ENCODE data around the gene CHRNA5.
A peak's percentile ranks its signal among the peaks of the same experiment; 100 is the strongest.

The CHRNA5 gene

DNA sequence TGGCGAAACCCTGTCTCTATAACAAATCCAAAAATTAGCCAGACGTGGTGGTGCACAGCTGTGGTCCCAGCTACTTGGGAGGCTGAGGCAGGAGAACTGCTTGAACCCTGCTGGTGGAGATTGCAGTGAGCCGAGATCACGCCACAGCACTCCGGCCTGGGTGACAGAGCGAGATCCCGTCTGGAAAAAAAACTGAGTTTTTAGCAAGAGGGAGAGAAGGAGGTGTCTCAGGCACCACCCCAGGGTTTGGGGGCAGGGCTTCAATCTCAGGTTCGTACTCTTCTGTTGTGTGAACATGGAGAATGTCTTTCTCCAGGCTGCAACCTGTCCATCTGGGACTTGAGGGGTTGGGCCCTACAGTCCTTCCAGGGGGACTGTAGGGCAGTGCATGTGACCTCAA lies 52.7 kb downstream of the CHRNA5 start:
- no peak for DNase-seq
- peaks cover 24% of the 10 kb centered on the region for H3K27me3 ChIP-seq (replicated peaks; ENCODE audit: control insufficient read depth, insufficient read depth, low read length, poor library complexity, severe bottlenecking)
- H3K4me3 ChIP-seq (ENCODE audit: insufficient read depth, low read depth, low read length, poor library complexity, severe bottlenecking), result no peak overlapping the region
- H3K27ac ChIP-seq (ENCODE audit: insufficient read depth, low read length, poor library complexity, severe bottlenecking), result no peak overlapping the region
- H3K9me3 ChIP-seq (ENCODE audit: control insufficient read depth, low read length), result no peaks in the 10 kb centered on the region
- peaks cover 7% of the 10 kb centered on the region for H3K4me1 ChIP-seq (ENCODE audit: control insufficient read depth, insufficient read depth, low read length, poor library complexity, severe bottlenecking)
- no peaks in the 10 kb centered on the region for H3K36me3 ChIP-seq (ENCODE audit: control insufficient read depth, insufficient read depth, low read length)

GRCh38 chr15:78618490-78618934 lies 53.2 kb downstream of the CHRNA5 start:
- Histone ChIP-seq H3K4me3 (ENCODE audit: insufficient read depth, low read depth, low read length, poor library complexity, severe bottlenecking) (no peak overlapping the region), H3K9me3 (ENCODE audit: control insufficient read depth, low read length) (no peaks in the 10 kb centered on the region), H3K36me3 (ENCODE audit: control insufficient read depth, insufficient read depth, low read length) (no peaks in the 10 kb centered on the region), H3K4me1 (ENCODE audit: control insufficient read depth, insufficient read depth, low read length, poor library complexity, severe bottlenecking) (peaks cover 7% of the 10 kb centered on the region), H3K27ac (ENCODE audit: insufficient read depth, low read length, poor library complexity, severe bottlenecking) (no peak overlapping the region), H3K27me3 (replicated peaks; ENCODE audit: control insufficient read depth, insufficient read depth, low read length, poor library complexity, severe bottlenecking) (peaks cover 28% of the 10 kb centered on the region)
- DNase-seq, result peak; percentile 38 to 74 (median 52)

- Histone ChIP-seq H3K9me3 (ENCODE audit: control insufficient read depth, low read length) (no peaks in the 10 kb centered on the region), H3K27ac (ENCODE audit: insufficient read depth, low read length, poor library complexity, severe bottlenecking) (no peak overlapping the region), H3K4me1 (ENCODE audit: control insufficient read depth, insufficient read depth, low read length, poor library complexity, severe bottlenecking) (peaks cover 7% of the 10 kb centered on the region), H3K27me3 (replicated peaks; ENCODE audit: control insufficient read depth, insufficient read depth, low read length, poor library complexity, severe bottlenecking) (peaks cover 29% of the 10 kb centered on the region), H3K36me3 (ENCODE audit: control insufficient read depth, insufficient read depth, low read length) (no peaks in the 10 kb centered on the region), H3K4me3 (ENCODE audit: insufficient read depth, low read depth, low read length, poor library complexity, severe bottlenecking) (no peak overlapping the region)
- no peak for DNase-seq
These were observed 54.0 kb downstream of the CHRNA5 start for GRCh38 chr15:78619022-78619950.

GRCh38 chr15:78620021-78620526 lies 54.8 kb downstream of the CHRNA5 start:
- peaks cover 7% of the 10 kb centered on the region for H3K4me1 ChIP-seq (ENCODE audit: control insufficient read depth, insufficient read depth, low read length, poor library complexity, severe bottlenecking)
- DNase-seq, result no peak
- no peaks in the 10 kb centered on the region for H3K36me3 ChIP-seq (ENCODE audit: control insufficient read depth, insufficient read depth, low read length)
- H3K4me3 ChIP-seq (ENCODE audit: insufficient read depth, low read depth, low read length, poor library complexity, severe bottlenecking), result no peak overlapping the region
- no peak overlapping the region for H3K27ac ChIP-seq (ENCODE audit: insufficient read depth, low read length, poor library complexity, severe bottlenecking)
- no peaks in the 10 kb centered on the region for H3K9me3 ChIP-seq (ENCODE audit: control insufficient read depth, low read length)
- peaks cover 29% of the 10 kb centered on the region for H3K27me3 ChIP-seq (replicated peaks; ENCODE audit: control insufficient read depth, insufficient read depth, low read length, poor library complexity, severe bottlenecking)

GRCh38 chr15:78620527-78621421 lies 55.5 kb downstream of the CHRNA5 start, which contains the start of gene CHRNA3:
CHRNA3 (minus strand) TSS chr15:78620996; CDS start chr15:78620794, 202 bp downstream.
- Histone ChIP-seq H3K36me3 (ENCODE audit: control insufficient read depth, insufficient read depth, low read length) (no peaks in the 10 kb centered on the region), H3K27me3 (replicated peaks; ENCODE audit: control insufficient read depth, insufficient read depth, low read length, poor library complexity, severe bottlenecking) (peaks cover 29% of the 10 kb centered on the region), H3K9me3 (ENCODE audit: control insufficient read depth, low read length) (no peaks in the 10 kb centered on the region), H3K27ac (ENCODE audit: insufficient read depth, low read length, poor library complexity, severe bottlenecking) (no peak within 1 kb of the TSS), H3K4me1 (ENCODE audit: control insufficient read depth, insufficient read depth, low read length, poor library complexity, severe bottlenecking) (peaks cover 7% of the 10 kb centered on the region), H3K4me3 (ENCODE audit: insufficient read depth, low read depth, low read length, poor library complexity, severe bottlenecking) (no peak within 1 kb of the TSS)
- DNase-seq, result no peak

- H3K27me3 ChIP-seq (replicated peaks; ENCODE audit: control insufficient read depth, insufficient read depth, low read length, poor library complexity, severe bottlenecking), result peaks cover 29% of the 10 kb centered on the region
These were observed 56.6 kb downstream of the CHRNA5 start for GRCh38 chr15:78621810-78622402.

DNA sequence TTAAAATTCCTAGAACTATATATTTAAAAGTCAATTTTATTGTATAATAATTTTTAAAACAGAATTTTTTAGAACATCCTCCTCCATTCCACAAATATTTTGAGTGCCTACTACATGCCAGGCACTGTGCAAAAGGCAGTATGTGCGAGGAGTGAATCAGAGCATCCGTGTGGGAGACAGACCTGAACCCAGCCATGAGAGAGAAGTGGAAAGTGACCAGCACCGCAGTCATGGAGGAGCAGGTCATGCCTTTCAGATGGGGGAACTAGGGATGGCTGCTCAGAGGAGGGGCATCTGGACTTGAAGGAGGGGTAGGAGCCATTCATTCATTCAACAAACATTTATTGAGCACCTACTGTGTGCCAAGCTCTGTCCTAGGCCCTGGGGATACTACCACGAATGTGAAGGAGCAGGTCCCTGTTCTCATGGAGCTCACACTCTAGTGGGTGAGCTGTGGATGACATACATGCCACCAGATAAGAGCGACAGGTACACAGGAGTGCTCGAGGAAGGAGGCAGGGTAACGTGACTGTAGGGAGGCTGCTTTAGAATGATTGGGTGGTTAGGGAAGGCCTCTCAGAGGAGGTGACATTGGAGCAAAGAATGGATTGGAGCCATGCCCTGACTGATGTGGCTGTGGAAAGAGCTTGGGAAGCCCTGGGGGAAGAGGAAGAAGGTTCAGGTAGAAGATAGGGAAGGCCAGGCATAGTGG lies 58.6 kb downstream of the CHRNA5 start:
- Histone ChIP-seq H3K36me3 (ENCODE audit: control insufficient read depth, insufficient read depth, low read length) (no peaks in the 10 kb centered on the region), H3K27me3 (replicated peaks; ENCODE audit: control insufficient read depth, insufficient read depth, low read length, poor library complexity, severe bottlenecking) (peaks cover 23% of the 10 kb centered on the region), H3K4me1 (ENCODE audit: control insufficient read depth, insufficient read depth, low read length, poor library complexity, severe bottlenecking) (peaks cover 7% of the 10 kb centered on the region), H3K4me3 (ENCODE audit: insufficient read depth, low read depth, low read length, poor library complexity, severe bottlenecking) (no peak overlapping the region), H3K27ac (ENCODE audit: insufficient read depth, low read length, poor library complexity, severe bottlenecking) (no peak overlapping the region), H3K9me3 (ENCODE audit: control insufficient read depth, low read length) (no peaks in the 10 kb centered on the region)
- DNase-seq, result no peak

More at GRCh38 chr15:78621810-78622402, 56.6 kb downstream of the CHRNA5 start:
- DNase-seq, result no peak
- H3K9me3 ChIP-seq (ENCODE audit: control insufficient read depth, low read length), result no peaks in the 10 kb centered on the region
- H3K4me1 ChIP-seq (ENCODE audit: control insufficient read depth, insufficient read depth, low read length, poor library complexity, severe bottlenecking), result peaks cover 7% of the 10 kb centered on the region
- no peak overlapping the region for H3K27ac ChIP-seq (ENCODE audit: insufficient read depth, low read length, poor library complexity, severe bottlenecking)
- no peaks in the 10 kb centered on the region for H3K36me3 ChIP-seq (ENCODE audit: control insufficient read depth, insufficient read depth, low read length)
- H3K4me3 ChIP-seq (ENCODE audit: insufficient read depth, low read depth, low read length, poor library complexity, severe bottlenecking), result no peak overlapping the region

DNA sequence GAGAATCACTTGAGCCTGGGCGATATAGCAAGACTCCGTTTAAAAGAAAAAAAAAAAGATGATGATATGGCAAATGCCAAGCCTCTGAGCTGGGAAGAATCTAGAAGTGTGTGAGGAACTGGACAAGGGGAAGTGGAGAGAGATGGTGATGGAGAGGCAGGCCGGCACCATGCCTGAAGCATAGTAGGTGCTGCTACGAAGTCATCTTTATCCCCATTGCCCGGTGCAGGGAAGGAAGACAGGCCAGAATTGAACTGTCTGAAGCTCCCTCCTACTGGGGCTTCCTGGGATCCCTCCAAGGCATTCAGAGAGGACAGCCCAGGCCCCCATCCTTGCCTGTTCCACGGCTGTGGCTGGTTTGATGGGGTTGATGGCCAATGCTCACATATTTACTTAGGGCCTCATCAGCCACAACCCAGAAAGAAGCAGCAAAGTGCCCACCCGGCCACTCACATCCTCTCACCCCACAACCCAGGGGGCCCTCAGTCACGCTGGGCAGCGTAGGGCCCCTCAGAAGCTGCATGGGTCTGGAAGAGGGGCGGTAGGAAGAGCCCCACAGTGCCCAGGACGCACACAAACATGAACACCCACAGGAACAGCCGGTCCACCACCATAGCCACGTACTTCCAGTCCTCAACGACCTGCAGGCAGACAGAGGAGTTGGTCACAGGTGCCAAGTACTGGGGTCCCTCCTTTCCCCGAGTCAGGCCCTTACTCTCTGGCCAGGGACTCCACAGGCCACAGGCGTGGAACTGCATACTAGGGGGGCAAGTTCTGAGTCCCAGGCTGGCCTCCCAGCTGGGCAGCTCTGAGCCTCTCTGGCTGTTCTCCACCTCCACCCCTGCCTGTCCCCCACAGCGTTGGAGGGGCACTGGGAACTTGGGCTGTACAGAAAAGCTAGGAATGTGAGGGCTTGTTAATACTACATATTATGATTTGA lies 59.6 kb downstream of the CHRNA5 start:
- no peak for DNase-seq
- no peak overlapping the region for H3K27ac ChIP-seq (ENCODE audit: insufficient read depth, low read length, poor library complexity, severe bottlenecking)
- no peak overlapping the region for H3K4me3 ChIP-seq (ENCODE audit: insufficient read depth, low read depth, low read length, poor library complexity, severe bottlenecking)
- H3K27me3 ChIP-seq (replicated peaks; ENCODE audit: control insufficient read depth, insufficient read depth, low read length, poor library complexity, severe bottlenecking), result peaks cover 15% of the 10 kb centered on the region
- peaks cover 7% of the 10 kb centered on the region for H3K4me1 ChIP-seq (ENCODE audit: control insufficient read depth, insufficient read depth, low read length, poor library complexity, severe bottlenecking)
- no peaks in the 10 kb centered on the region for H3K36me3 ChIP-seq (ENCODE audit: control insufficient read depth, insufficient read depth, low read length)
- H3K9me3 ChIP-seq (ENCODE audit: control insufficient read depth, low read length), result no peaks in the 10 kb centered on the region

Measured in effector memory CD4-positive, alpha-beta T cell (primary cell).